ENCODE results near the gene RORC.

RORC gene

DNA sequence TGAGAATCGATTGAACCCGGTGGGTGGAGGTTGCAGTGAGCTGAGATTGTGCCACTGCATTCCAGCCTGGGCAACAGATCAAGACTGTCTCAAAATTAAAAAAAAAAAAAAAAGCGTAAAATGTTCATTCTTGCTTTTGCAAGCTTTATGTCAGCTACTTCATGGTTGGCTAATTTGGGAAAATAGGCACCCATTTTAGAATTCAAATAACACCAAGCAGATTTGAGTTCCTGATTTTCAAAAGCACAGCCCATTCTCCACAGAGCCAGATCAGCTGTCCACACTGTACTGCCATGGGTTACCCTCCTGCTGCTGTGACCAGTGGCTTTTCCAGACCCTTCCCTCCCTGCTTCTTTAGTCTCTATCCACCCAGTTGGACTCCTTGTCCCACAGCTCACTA lies 17.5 kb upstream of the RORC start:
- TF ChIP-seq, protein P1, sequence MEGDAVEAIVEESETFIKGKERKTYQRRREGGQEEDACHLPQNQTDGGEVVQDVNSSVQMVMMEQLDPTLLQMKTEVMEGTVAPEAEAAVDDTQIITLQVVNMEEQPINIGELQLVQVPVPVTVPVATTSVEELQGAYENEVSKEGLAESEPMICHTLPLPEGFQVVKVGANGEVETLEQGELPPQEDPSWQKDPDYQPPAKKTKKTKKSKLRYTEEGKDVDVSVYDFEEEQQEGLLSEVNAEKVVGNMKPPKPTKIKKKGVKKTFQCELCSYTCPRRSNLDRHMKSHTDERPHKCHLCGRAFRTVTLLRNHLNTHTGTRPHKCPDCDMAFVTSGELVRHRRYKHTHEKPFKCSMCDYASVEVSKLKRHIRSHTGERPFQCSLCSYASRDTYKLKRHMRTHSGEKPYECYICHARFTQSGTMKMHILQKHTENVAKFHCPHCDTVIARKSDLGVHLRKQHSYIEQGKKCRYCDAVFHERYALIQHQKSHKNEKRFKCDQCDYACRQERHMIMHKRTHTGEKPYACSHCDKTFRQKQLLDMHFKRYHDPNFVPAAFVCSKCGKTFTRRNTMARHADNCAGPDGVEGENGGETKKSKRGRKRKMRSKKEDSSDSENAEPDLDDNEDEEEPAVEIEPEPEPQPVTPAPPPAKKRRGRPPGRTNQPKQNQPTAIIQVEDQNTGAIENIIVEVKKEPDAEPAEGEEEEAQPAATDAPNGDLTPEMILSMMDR (IDR thresholded peaks at IDR 0.05; ENCODE audit: control insufficient read depth, insufficient read depth, low read depth, low read length, missing control alignments) = no peak
- DNase-seq (ENCODE audit: low read depth) = no peak
- H3K4me3 ChIP-seq (ENCODE audit: control insufficient read depth, low read depth, low read length) = no peak overlapping the region

DNA sequence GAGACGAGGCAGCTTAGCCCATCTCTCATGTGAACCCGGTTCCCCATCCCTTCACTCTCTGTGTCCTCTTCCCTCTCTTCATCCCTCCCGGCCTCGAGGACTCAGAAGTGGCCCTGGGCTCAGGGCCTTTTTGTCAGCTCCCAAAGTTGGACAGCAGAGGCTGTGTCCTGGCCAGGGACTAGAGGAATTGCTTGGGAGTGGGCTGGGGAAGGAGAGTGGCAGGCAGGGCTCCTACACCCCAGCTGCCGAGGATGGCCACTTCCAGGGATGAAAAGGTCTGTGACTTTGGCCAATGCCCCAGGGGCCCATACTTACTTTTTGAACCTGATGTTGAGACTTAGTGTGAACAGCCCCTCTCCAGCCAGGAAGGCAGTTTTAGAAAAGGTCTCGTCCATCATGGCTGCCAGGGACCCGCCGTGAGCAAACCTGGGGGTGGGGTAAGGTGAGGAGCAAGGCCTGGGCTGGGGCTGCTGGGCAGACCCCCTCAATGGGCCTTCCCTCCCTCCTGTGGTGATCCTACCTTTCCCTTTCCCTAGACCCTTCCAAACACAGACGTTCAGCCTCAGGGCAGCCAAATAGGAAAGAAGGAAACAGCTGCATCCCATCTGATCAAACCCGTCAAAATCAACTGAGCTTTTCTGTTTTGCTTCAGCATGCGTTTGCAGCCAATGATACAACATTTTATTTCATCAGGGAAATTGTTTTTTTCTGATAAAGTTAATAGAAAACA lies 16.4 kb upstream of the RORC start:
- TF ChIP-seq, protein P1 (IDR thresholded peaks at IDR 0.05; ENCODE audit: control insufficient read depth, insufficient read depth, low read depth, low read length, missing control alignments) = no peak
- no peak for DNase-seq (ENCODE audit: low read depth)

DNA sequence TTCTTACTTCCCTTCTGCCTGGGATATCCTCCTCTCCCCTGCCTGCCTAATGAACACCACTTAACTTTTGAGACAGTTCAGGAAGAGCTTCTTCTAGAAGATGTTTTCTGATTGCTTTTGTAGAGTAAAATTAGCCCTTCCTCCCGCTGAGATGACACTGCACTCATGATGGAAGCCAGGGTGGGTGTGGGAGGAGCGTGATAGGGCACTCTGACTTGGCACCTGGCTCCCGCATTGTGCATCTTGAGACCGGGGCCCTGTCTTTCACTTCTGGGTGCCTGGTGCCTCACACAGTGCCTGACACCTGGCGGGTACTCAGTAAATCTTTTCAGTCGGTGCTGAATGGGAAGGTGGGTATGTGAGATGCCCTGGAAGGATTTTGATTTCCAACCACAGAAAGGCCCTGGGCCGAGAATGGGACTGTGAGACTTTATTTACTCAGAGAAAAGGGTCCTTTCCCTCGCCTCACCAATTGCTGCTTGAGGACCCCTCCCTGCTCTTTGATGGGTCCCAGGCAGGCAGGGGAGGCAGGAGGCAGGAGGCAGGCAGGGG lies 15.2 kb upstream of the RORC start:
- H3K4me3 ChIP-seq (ENCODE audit: control insufficient read depth, low read depth, low read length) = no peak overlapping the region
- TF ChIP-seq, protein P1 (IDR thresholded peaks at IDR 0.05; ENCODE audit: control insufficient read depth, insufficient read depth, low read depth, low read length, missing control alignments) = no peak
- no peak for DNase-seq (ENCODE audit: low read depth)

More for the DNA sequence above, 16.4 kb upstream of the RORC start:
- no peak overlapping the region for H3K4me3 ChIP-seq (ENCODE audit: control insufficient read depth, low read depth, low read length)

DNA sequence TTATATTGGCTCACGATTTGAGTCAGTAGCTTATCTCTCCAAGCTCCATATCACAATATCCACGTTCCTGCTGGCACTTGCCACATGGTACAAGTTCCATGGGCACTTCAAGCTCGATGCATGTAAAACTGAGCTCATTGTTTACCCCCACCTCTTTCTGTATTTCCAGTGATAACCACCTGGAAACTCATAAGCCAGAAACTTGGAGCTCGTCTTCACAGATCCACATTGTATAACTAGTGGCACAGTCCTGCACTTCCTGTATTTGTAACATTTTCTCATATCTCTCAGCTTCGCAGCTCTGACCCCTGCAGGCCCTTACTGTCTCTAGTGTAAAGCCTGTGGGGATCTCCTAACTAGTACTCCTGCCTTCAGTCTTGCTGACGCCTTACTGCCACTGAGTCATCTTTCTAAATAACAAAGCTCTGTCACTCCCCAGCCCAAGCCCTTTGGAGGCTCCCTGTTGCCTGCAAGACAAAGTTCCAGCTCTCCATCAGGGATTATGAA lies 14.5 kb upstream of the RORC start:
- no peak for DNase-seq (ENCODE audit: low read depth)
- TF ChIP-seq, protein P1 (IDR thresholded peaks at IDR 0.05; ENCODE audit: control insufficient read depth, insufficient read depth, low read depth, low read length, missing control alignments) = no peak
- H3K4me3 ChIP-seq (ENCODE audit: control insufficient read depth, low read depth, low read length) = no peak overlapping the region

DNA sequence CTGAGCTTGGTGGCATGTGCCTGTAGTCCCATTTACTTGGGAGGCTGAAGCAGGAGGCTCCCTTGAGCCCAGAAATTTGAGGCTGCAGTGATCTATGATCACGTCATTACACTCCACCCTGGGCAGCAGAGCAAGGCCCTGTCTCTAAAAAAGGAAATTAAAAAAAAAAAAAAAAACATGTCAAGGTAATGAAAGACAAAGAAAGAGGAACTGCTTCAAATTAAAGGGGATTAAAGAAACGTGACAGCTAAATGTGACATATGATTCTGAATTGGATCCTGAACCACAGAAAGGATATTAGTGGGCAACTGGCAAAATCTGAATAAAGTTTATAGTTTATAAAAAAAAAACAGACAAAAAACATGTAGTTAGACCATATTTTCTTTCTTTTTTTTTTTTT lies 11.8 kb upstream of the RORC start:
- no peak for DNase-seq (ENCODE audit: low read depth)
- H3K4me3 ChIP-seq (ENCODE audit: control insufficient read depth, low read depth, low read length) = no peak overlapping the region
- TF ChIP-seq, protein P1 (IDR thresholded peaks at IDR 0.05; ENCODE audit: control insufficient read depth, insufficient read depth, low read depth, low read length, missing control alignments) = no peak

DNA sequence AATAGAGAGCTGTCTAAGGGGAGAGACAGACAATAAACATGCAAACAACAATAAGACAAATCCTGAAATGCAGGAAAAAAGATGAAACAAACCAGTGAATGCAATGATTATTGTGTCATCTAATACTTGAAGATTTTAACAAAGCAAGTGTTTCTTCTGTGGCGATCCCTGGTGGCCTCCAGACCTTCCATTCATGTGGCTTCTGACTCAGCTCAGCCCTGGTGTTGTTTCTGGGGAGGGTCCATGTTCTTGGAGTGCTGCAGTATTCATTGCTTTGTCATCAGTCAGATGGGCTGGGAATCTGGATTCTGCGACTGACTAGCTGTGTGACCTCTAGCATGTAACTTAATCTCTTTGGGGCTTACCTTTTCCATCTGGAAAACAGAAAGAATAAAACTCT lies 9.5 kb upstream of the RORC start:
- TF ChIP-seq, protein P1 (IDR thresholded peaks at IDR 0.05; ENCODE audit: control insufficient read depth, insufficient read depth, low read depth, low read length, missing control alignments) = no peak
- H3K4me3 ChIP-seq (ENCODE audit: control insufficient read depth, low read depth, low read length) = no peak overlapping the region
- no peak for DNase-seq (ENCODE audit: low read depth)

Measured in AG09309 (cell line).